ENCODE results near the gene ANTXRL.

DNA sequence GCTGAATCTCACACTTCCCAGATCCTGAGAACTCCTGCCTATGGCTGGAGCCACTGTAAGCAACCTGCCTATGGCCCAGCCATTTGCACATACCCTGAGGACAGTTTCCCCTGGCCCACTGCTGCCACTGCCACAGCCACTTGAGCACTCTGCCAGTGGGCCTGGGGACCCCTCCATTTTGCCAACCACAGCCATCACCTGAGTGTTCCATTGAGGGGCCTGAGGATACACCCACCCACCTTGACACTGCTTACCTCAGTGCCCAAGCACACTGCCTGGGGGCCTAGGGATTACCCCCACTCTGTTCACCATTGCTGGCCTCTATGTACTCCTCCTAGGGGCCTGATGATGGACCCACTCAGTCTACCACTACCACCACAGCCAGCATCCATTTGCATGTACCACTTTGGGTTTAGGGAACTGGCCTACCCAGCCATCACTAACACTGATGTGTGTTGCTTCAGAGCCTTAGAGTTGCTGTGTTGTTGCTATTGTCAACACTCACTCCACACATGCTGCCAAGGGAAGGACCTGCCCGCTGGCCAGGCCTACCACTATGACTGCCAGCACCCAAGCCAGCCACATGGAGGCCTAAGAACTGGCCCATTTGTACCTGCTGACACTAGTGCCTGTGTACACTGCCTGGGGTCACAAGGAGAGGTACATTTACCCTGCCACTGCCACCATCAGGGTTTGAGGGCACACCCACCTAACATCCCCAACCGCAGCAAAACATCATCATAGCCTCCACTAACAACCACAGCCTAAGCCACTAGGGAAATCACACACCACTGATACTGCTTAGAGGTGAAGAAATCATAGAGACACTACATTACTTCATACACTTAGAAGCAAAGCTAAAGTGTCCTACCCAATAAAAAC, 45.9 kb upstream of the ANTXRL start:
- TF ChIP-seq, protein P1, sequence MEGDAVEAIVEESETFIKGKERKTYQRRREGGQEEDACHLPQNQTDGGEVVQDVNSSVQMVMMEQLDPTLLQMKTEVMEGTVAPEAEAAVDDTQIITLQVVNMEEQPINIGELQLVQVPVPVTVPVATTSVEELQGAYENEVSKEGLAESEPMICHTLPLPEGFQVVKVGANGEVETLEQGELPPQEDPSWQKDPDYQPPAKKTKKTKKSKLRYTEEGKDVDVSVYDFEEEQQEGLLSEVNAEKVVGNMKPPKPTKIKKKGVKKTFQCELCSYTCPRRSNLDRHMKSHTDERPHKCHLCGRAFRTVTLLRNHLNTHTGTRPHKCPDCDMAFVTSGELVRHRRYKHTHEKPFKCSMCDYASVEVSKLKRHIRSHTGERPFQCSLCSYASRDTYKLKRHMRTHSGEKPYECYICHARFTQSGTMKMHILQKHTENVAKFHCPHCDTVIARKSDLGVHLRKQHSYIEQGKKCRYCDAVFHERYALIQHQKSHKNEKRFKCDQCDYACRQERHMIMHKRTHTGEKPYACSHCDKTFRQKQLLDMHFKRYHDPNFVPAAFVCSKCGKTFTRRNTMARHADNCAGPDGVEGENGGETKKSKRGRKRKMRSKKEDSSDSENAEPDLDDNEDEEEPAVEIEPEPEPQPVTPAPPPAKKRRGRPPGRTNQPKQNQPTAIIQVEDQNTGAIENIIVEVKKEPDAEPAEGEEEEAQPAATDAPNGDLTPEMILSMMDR (IDR thresholded peaks at IDR 0.05; ENCODE audit: borderline replicate concordance, extremely low read depth, low read length, poor library complexity, severe bottlenecking), result no peak
- no peak for TF ChIP-seq EZH2 (IDR thresholded peaks at IDR 0.05; ENCODE audit: borderline replicate concordance, low read depth, low read length, severe bottlenecking)
